ENCODE data around the gene HSBP1L1. TPM values are rescaled to one million over a fixed set of nuclear protein-coding genes. Genes with fewer than 3 reads are reported as not detected.

Gene HSBP1L1
- total RNA-seq, 1 donor from 2014 or later = 6.1 TPM

- Histone ChIP-seq H3K9ac (ENCODE audit: low read length) (no peak overlapping the region), H3K4me1 (ENCODE audit: insufficient read depth, low read length) (peaks cover 3% of the 10 kb centered on the region), H3K4me3 (ENCODE audit: insufficient read depth, low read depth, low read length) (no peak overlapping the region), H3K4me2 (ENCODE audit: low read length) (no peak overlapping the region), H4K20me1 (ENCODE audit: insufficient read depth, low read length) (peaks cover 33% of the 10 kb centered on the region), H3K27ac (ENCODE audit: low read depth, low read length) (no peak overlapping the region), H3K36me3 (ENCODE audit: insufficient read depth, low read length) (no peaks in the 10 kb centered on the region), H3K9me3 (ENCODE audit: insufficient read depth, low read depth, low read length) (no peaks in the 10 kb centered on the region), H2AFZ (ENCODE audit: low read depth, low read length) (no peak overlapping the region), H3K79me2 (ENCODE audit: insufficient read depth, low read length) (peaks cover under 1% of the 10 kb centered on the region), H3K27me3 (ENCODE audit: insufficient read depth, low read length) (no peaks in the 10 kb centered on the region)
- H3K27me3 Mint-ChIP-seq (ENCODE audit: low read depth, unreplicated experiment) = no peaks in the 10 kb centered on the region
- H3K4me1 Mint-ChIP-seq (ENCODE audit: low read depth, unreplicated experiment) = no peaks in the 10 kb centered on the region
- no peak for TF ChIP-seq CTCF (IDR thresholded peaks at IDR 0.05; ENCODE audit: insufficient read depth, low read depth, low read length)
- no peak overlapping the region for H3K4me3 Mint-ChIP-seq (ENCODE audit: unreplicated experiment)
- H3K36me3 Mint-ChIP-seq (ENCODE audit: low read depth, unreplicated experiment) = peaks cover 34% of the 10 kb centered on the region
- DNase-seq (ENCODE audit: low read depth) (no peak), FAIRE-seq (no peak)
- no peak overlapping the region for H3K27ac Mint-ChIP-seq (ENCODE audit: unreplicated experiment)
- H3K9me3 Mint-ChIP-seq (ENCODE audit: unreplicated experiment) = peaks cover 7% of the 10 kb centered on the region
These were observed 48.3 kb upstream of the HSBP1L1 start for GRCh38 chr18:79916128-79916494.

- H3K4me2 ChIP-seq (ENCODE audit: low read length) = no peak overlapping the region
- DNase-seq (ENCODE audit: low read depth) = no peak
- no peaks in the 10 kb centered on the region for H3K79me2 ChIP-seq (ENCODE audit: insufficient read depth, low read length)
- H3K4me1 ChIP-seq (ENCODE audit: insufficient read depth, low read length) = peaks cover 3% of the 10 kb centered on the region
- no peaks in the 10 kb centered on the region for H3K27me3 ChIP-seq (ENCODE audit: insufficient read depth, low read length)
- Mint-ChIP-seq H3K27me3 (ENCODE audit: low read depth, unreplicated experiment) (no peaks in the 10 kb centered on the region), H3K4me3 (ENCODE audit: unreplicated experiment) (no peak overlapping the region), H3K27ac (ENCODE audit: unreplicated experiment) (no peak overlapping the region), H3K4me1 (ENCODE audit: low read depth, unreplicated experiment) (no peaks in the 10 kb centered on the region), H3K9me3 (ENCODE audit: unreplicated experiment) (peaks cover 7% of the 10 kb centered on the region), H3K36me3 (ENCODE audit: low read depth, unreplicated experiment) (peaks cover 34% of the 10 kb centered on the region)
- H3K9ac ChIP-seq (ENCODE audit: low read length) = no peak overlapping the region
- no peaks in the 10 kb centered on the region for H3K9me3 ChIP-seq (ENCODE audit: insufficient read depth, low read depth, low read length)
- H3K4me3 ChIP-seq (ENCODE audit: insufficient read depth, low read depth, low read length) = no peak overlapping the region
- H2AFZ ChIP-seq (ENCODE audit: low read depth, low read length) = no peak overlapping the region
- no peaks in the 10 kb centered on the region for H3K36me3 ChIP-seq (ENCODE audit: insufficient read depth, low read length)
- peaks cover 27% of the 10 kb centered on the region for H4K20me1 ChIP-seq (ENCODE audit: insufficient read depth, low read length)
- no peak for TF ChIP-seq EZH2 (IDR thresholded peaks at IDR 0.05; ENCODE audit: insufficient read depth, low read length)
- TF ChIP-seq CTCF (IDR thresholded peaks at IDR 0.05; ENCODE audit: insufficient read depth, low read depth, low read length) = no peak
- no peak overlapping the region for H3K27ac ChIP-seq (ENCODE audit: low read depth, low read length)
- FAIRE-seq = no peak
These were observed 47.8 kb upstream of the HSBP1L1 start for GRCh38 chr18:79916546-79917168.

GRCh38 chr18:79917169-79917852 lies 47.1 kb upstream of the HSBP1L1 start:
- FAIRE-seq (no peak), DNase-seq (ENCODE audit: low read depth) (no peak)
- TF ChIP-seq CTCF (IDR thresholded peaks at IDR 0.05; ENCODE audit: insufficient read depth, low read depth, low read length) (no peak), EZH2 (IDR thresholded peaks at IDR 0.05; ENCODE audit: insufficient read depth, low read length) (no peak)
- H3K79me2 ChIP-seq (ENCODE audit: insufficient read depth, low read length) = no peaks in the 10 kb centered on the region
- Mint-ChIP-seq H3K4me3 (ENCODE audit: unreplicated experiment) (no peak overlapping the region), H3K27me3 (ENCODE audit: low read depth, unreplicated experiment) (no peaks in the 10 kb centered on the region), H3K9me3 (ENCODE audit: unreplicated experiment) (peaks cover 7% of the 10 kb centered on the region), H3K27ac (ENCODE audit: unreplicated experiment) (no peak overlapping the region), H3K36me3 (ENCODE audit: low read depth, unreplicated experiment) (peaks cover 34% of the 10 kb centered on the region), H3K4me1 (ENCODE audit: low read depth, unreplicated experiment) (no peaks in the 10 kb centered on the region)
- H3K4me3 ChIP-seq (ENCODE audit: insufficient read depth, low read depth, low read length) = no peak overlapping the region
- no peak overlapping the region for H3K27ac ChIP-seq (ENCODE audit: low read depth, low read length)
- peaks cover under 1% of the 10 kb centered on the region for H3K4me1 ChIP-seq (ENCODE audit: insufficient read depth, low read length)
- H2AFZ ChIP-seq (ENCODE audit: low read depth, low read length) = no peak overlapping the region
- H3K4me2 ChIP-seq (ENCODE audit: low read length) = no peak overlapping the region
- no peaks in the 10 kb centered on the region for H3K27me3 ChIP-seq (ENCODE audit: insufficient read depth, low read length)
- H3K9ac ChIP-seq (ENCODE audit: low read length) = no peak overlapping the region
- no peaks in the 10 kb centered on the region for H3K9me3 ChIP-seq (ENCODE audit: insufficient read depth, low read depth, low read length)
- H3K36me3 ChIP-seq (ENCODE audit: insufficient read depth, low read length) = no peaks in the 10 kb centered on the region
- peaks cover 25% of the 10 kb centered on the region for H4K20me1 ChIP-seq (ENCODE audit: insufficient read depth, low read length)
